OCI-LY7 (cell line): ENCODE results near the gene RASAL2. TPM values are rescaled to one million over a fixed set of nuclear protein-coding genes. Genes with fewer than 3 reads are reported as not detected.

Experiments
- BruUV-seq: library from RNA; stranded (reverse); fragments of 400-500 nt; replicated peaks from 2 replicates; lab custom pipeline; 2021; lab: Mats Ljungman, UMichigan
- CTCF ChIA-PET: fragments of 300-600 bp; sonication (Branson Sonifier 250); formaldehyde crosslinking; loops from one replicate; lab custom pipeline; 2022; ENCODE audit warnings: antibody characterized with exemption; ENCODE audit not compliant: unreplicated experiment; lab: Charles Lee
- POLR2A ChIA-PET: fragments of 300-600 bp; sonication (Branson Sonifier 250); formaldehyde crosslinking; loops from one replicate; lab custom pipeline; 2022; ENCODE audit warnings: antibody characterized with exemption; lab: Charles Lee
- DNase-seq: peaks from one replicate; pipeline ENCODE4 v3.0.0-alpha.2; 2015; ENCODE audit warnings: low spot score
- H2AFZ ChIP-seq: fragments of 200-600 bp; sonication (generic), shearing (Covaris generic); 2 replicates; pipeline ENCODE4 v1.6.1; 2014; ENCODE audit warnings: mild to moderate bottlenecking, antibody characterized with exemption, low read length, moderate library complexity
- H3K27ac ChIP-seq: fragments of 200-600 bp; sonication (generic); 2 replicates; pipeline ENCODE4 v1.5.1; 2014; ENCODE audit warnings: mixed run types, low read depth, mild to moderate bottlenecking, moderate library complexity, low read length, inconsistent platforms; ENCODE audit not compliant: poor library complexity, severe bottlenecking
- H3K36me3 ChIP-seq: fragments of 200-600 bp; sonication (generic); 2 replicates; pipeline ENCODE4 v1.6.1; 2014; ENCODE audit warnings: mild to moderate bottlenecking, antibody characterized with exemption, low read length, moderate library complexity, mixed read lengths; ENCODE audit not compliant: insufficient read depth
- H3K4me1 ChIP-seq: fragments of 200-600 bp; sonication (generic); 2 replicates; pipeline ENCODE4 v1.5.1; 2014; ENCODE audit warnings: mild to moderate bottlenecking, low read length; ENCODE audit not compliant: insufficient read depth, poor library complexity, severe bottlenecking
- H3K4me2 ChIP-seq: fragments of 200-600 bp; sonication (generic); 2 replicates; pipeline ENCODE4 v1.6.1; 2014; ENCODE audit warnings: mild to moderate bottlenecking, low read length
- H3K4me3 ChIP-seq: fragments of 200-600 bp; sonication (generic); 2 replicates; pipeline ENCODE4 v1.5.1; 2014; ENCODE audit warnings: mild to moderate bottlenecking, low read depth, low read length; ENCODE audit not compliant: poor library complexity, severe bottlenecking
- H3K79me2 ChIP-seq: fragments of 200-600 bp; sonication (generic); 2 replicates; pipeline ENCODE4 v1.6.1; 2016; ENCODE audit warnings: low read depth, mild to moderate bottlenecking, low read length, moderate library complexity, mixed read lengths; ENCODE audit not compliant: insufficient read depth
- H3K9me2 ChIP-seq: fragments of 200-600 bp; sonication (generic); 2 replicates; pipeline ENCODE4 v1.6.1; 2016; ENCODE audit warnings: mild to moderate bottlenecking, low read length, mixed read lengths; ENCODE audit not compliant: insufficient read depth
- H3K9me3 ChIP-seq: fragments of 200-600 bp; sonication (generic); 2 replicates; pipeline ENCODE4 v1.6.1; 2014; ENCODE audit warnings: mild to moderate bottlenecking, mixed run types, low read length, mixed read lengths
- H4K20me1 ChIP-seq: fragments of 200-600 bp; sonication (generic); 2 replicates; pipeline ENCODE4 v1.6.1; 2014; ENCODE audit warnings: mild to moderate bottlenecking, antibody characterized with exemption, low read length, moderate library complexity, mixed read lengths; ENCODE audit not compliant: insufficient read depth
- EZH2phosphoT487 ChIP-seq: fragments of 200-600 bp; sonication (generic); IDR thresholded peaks from 2 replicates; pipeline ENCODE4 v1.6.1; 2018; ENCODE audit warnings: low read depth, borderline replicate concordance, mild to moderate bottlenecking, mixed run types, antibody characterized with exemption, low read length, moderate library complexity, mixed read lengths
- intact Hi-C: fragments of 100-400 bp; cut with micrococcal nuclease; formaldehyde crosslinking; loops from one replicate; pipeline ENCODE4 v1.10.0; 2022; ENCODE audit not compliant: unreplicated experiment
- total RNA-seq, 2 experiments: library from RNA; depleted of rRNA in 1 of 2; stranded (reverse); fragments of >200 nt in 1 of 2; shearing (Covaris generic) in 1 of 2; gene quantifications; 2 replicates each; pipeline ENCODE4 v1.2.3, GENCODE V29; 2014 to 2022
- TF ChIP-seq, protein P1 (sequence below): fragments of 200-600 bp; sonication (generic); conservative IDR thresholded peaks from 2 replicates; pipeline ENCODE4 v1.5.1; 2014; ENCODE audit warnings: mild to moderate bottlenecking, antibody characterized with exemption, low read length, moderate library complexity, mixed read lengths

The RASAL2 gene
- total RNA-seq, 2 experiments from 2014 or later: 0.09 to 0.27 TPM

DNA sequence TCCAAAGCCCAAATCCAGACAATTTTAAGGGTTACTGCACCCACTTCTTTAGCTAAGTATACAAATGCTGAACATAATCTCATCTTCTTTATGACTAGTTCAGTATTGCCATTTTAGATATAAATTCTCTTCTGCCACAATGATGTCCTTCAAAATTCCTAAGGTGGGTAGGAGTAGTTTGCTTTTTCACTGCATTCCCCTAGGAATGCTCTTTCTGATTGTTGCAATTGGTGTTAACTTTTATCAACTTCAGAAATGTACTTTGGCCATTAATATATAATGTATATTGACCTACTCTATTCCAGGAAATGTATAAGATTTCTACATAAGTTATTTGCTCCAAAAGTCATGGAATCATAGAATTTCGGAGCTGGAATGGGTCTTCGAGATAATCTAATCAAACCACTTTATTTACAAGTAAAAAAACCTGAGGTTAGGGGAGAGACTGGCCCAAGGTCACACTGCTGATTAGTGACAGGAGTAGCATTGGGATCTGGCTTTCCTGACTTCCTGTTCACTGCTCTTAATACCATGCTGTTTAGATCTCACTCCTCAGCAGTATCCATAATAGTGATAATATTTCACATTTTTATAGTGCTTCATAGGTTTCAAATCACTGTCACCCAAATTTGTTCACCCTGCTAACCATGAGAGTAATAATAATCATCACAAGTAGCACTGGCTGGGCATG is 46.4 kb upstream of the RASAL2 start:
- no peak overlapping the region for H3K4me3 ChIP-seq
- TF ChIP-seq EZH2phosphoT487: no peak
- TF ChIP-seq, protein P1, sequence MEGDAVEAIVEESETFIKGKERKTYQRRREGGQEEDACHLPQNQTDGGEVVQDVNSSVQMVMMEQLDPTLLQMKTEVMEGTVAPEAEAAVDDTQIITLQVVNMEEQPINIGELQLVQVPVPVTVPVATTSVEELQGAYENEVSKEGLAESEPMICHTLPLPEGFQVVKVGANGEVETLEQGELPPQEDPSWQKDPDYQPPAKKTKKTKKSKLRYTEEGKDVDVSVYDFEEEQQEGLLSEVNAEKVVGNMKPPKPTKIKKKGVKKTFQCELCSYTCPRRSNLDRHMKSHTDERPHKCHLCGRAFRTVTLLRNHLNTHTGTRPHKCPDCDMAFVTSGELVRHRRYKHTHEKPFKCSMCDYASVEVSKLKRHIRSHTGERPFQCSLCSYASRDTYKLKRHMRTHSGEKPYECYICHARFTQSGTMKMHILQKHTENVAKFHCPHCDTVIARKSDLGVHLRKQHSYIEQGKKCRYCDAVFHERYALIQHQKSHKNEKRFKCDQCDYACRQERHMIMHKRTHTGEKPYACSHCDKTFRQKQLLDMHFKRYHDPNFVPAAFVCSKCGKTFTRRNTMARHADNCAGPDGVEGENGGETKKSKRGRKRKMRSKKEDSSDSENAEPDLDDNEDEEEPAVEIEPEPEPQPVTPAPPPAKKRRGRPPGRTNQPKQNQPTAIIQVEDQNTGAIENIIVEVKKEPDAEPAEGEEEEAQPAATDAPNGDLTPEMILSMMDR: no peak
- no peak overlapping the region for H3K4me2 ChIP-seq
- no peak for DNase-seq
- POLR2A ChIA-PET: no interaction called here
- H2AFZ ChIP-seq: no peak overlapping the region
- H3K36me3 ChIP-seq: no peaks in the 10 kb centered on the region
- H3K27ac ChIP-seq: no peak overlapping the region
- H3K79me2 ChIP-seq: no peaks in the 10 kb centered on the region
- intact Hi-C loops: no loop called here
- H3K4me1 ChIP-seq: no peaks in the 10 kb centered on the region
- H4K20me1 ChIP-seq: no peaks in the 10 kb centered on the region
- CTCF ChIA-PET: no interaction called here
- no peaks in the 10 kb centered on the region for H3K9me3 ChIP-seq
- no TSS peak for BruUV-seq
- no peaks in the 10 kb centered on the region for H3K9me2 ChIP-seq

DNA sequence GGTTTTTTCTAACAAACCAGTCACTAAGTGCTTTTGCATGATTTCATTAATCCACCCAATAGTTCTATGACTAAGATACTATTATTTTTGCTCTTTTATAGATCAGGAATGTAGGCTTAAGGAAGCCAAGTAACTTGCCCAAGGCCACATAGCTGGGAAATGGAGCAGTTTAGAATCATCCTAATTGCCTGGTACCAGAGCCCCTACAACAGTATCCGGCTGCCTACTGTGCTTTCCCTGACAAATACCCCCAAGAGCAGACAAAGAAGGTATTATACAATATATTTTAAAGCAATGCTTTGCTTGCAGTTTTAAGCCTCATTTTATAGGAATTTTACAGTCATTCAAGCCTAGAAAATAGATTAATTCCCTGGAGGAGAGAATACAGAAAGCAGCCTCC is 45.5 kb upstream of the RASAL2 start:
- CTCF ChIA-PET: no interaction called here
- Histone ChIP-seq H3K4me3 (no peak overlapping the region), H3K4me2 (no peak overlapping the region), H3K9me3 (no peaks in the 10 kb centered on the region), H2AFZ (no peak overlapping the region), H3K79me2 (no peaks in the 10 kb centered on the region), H4K20me1 (no peaks in the 10 kb centered on the region), H3K27ac (no peak overlapping the region), H3K4me1 (no peaks in the 10 kb centered on the region), H3K36me3 (no peaks in the 10 kb centered on the region), H3K9me2 (no peaks in the 10 kb centered on the region)
- TF ChIP-seq EZH2phosphoT487: no peak
- TF ChIP-seq, protein P1: no peak
- POLR2A ChIA-PET: no interaction called here
- no peak for DNase-seq
- no TSS peak for BruUV-seq
- intact Hi-C loops: no loop called here

DNA sequence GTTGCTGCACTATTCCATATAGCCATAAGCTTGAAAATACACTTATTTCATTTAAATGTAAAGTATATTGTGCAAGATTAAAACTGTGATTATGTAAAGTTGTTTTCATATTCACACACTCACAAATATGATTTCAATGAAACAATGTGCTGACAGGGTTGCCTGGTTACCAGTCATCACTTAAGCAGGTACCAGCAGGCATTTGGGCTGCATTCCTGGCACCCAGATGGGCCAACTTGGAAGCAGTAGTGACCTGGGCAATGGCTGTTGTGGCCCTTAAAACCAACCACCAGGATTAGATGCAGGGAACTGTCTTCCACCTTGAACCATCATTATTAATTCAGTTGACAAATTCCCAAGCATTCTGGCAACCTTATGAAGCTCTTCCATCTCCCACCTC is 45.0 kb upstream of the RASAL2 start:
- H3K36me3 ChIP-seq: no peaks in the 10 kb centered on the region
- H3K4me3 ChIP-seq: no peak overlapping the region
- CTCF ChIA-PET: no interaction called here
- H3K9me3 ChIP-seq: no peaks in the 10 kb centered on the region
- POLR2A ChIA-PET: no interaction called here
- no peak overlapping the region for H2AFZ ChIP-seq
- H3K4me1 ChIP-seq: no peaks in the 10 kb centered on the region
- H3K4me2 ChIP-seq: no peak overlapping the region
- H4K20me1 ChIP-seq: no peaks in the 10 kb centered on the region
- DNase-seq: no peak
- intact Hi-C loops: no loop called here
- H3K27ac ChIP-seq: no peak overlapping the region
- no peaks in the 10 kb centered on the region for H3K79me2 ChIP-seq
- BruUV-seq: no TSS peak
- H3K9me2 ChIP-seq: no peaks in the 10 kb centered on the region
- TF ChIP-seq, protein P1: no peak
- TF ChIP-seq EZH2phosphoT487: no peak
